ENCODE results near the gene CTU2. TPM values are rescaled to one million over a fixed set of nuclear protein-coding genes. Genes with fewer than 3 reads are reported as not detected.

CTU2 gene
- total and polyA plus RNA-seq, 8 donors: 1.8 to 53.3 (median 14.8) TPM

DNA sequence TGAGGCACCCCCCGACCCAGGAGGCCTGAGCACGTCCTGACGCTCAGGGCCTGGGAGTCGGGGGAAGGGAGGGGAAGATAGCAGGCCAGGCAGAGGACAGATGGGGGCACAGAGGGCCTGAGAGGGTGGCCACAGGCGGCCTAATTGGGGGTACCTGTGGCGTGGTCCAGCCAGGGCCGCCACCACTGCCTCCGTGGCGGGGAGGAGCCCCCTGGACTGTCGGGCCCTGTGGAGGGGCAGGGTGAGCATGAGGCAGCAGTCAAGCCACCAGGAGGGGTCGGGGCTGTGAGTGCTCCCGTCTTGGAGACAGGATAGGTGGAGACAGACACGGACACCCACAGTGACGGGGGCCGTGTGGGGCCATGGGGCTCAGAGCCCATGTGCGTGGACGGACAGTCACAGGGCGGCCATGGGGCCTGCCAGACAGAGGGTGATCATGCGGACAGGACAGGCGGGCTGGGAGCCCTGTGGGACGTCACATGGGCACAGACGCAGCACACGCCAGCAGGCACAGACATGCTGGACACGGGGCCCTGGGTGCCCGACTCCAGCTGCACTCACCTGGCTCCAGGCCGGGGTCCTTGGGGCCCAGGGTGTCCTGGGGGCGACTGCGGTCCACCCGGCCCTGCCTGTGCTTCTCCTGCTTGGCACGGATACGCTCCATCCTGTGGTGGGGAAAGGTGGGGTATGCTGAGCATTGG, 18.7 kb downstream of the CTU2 start:
- H3K4me1 ChIP-seq: no peaks in the 10 kb centered on the region
- H3K9me3 ChIP-seq: no peaks in the 10 kb centered on the region
- H3K4me3 ChIP-seq: no peak overlapping the region
- H3K27ac ChIP-seq: no peak overlapping the region
- 88 to 90% (median 90%) methylated on average over 27 to 31 of the region's 31 CpGs for WGBS, 5 donors
- DNase-seq: no peak
- intact Hi-C loops (cut with DNase I; ENCODE audit: low total_unique reads): no loop called here
- H3K27me3 ChIP-seq: no peaks in the 10 kb centered on the region
- H3K36me3 ChIP-seq: peaks cover 74 to 85% (median 85%) of the 10 kb centered on the region in 4 donors
- no peak for TF ChIP-seq EP300 (IDR thresholded peaks at IDR 0.05)
- TF ChIP-seq POLR2A (IDR thresholded peaks at IDR 0.05): no peak
- TF ChIP-seq POLR2AphosphoS5 (IDR thresholded peaks at IDR 0.05): no peak
- TF ChIP-seq, protein P1, sequence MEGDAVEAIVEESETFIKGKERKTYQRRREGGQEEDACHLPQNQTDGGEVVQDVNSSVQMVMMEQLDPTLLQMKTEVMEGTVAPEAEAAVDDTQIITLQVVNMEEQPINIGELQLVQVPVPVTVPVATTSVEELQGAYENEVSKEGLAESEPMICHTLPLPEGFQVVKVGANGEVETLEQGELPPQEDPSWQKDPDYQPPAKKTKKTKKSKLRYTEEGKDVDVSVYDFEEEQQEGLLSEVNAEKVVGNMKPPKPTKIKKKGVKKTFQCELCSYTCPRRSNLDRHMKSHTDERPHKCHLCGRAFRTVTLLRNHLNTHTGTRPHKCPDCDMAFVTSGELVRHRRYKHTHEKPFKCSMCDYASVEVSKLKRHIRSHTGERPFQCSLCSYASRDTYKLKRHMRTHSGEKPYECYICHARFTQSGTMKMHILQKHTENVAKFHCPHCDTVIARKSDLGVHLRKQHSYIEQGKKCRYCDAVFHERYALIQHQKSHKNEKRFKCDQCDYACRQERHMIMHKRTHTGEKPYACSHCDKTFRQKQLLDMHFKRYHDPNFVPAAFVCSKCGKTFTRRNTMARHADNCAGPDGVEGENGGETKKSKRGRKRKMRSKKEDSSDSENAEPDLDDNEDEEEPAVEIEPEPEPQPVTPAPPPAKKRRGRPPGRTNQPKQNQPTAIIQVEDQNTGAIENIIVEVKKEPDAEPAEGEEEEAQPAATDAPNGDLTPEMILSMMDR (IDR thresholded peaks at IDR 0.05): no peak

DNA sequence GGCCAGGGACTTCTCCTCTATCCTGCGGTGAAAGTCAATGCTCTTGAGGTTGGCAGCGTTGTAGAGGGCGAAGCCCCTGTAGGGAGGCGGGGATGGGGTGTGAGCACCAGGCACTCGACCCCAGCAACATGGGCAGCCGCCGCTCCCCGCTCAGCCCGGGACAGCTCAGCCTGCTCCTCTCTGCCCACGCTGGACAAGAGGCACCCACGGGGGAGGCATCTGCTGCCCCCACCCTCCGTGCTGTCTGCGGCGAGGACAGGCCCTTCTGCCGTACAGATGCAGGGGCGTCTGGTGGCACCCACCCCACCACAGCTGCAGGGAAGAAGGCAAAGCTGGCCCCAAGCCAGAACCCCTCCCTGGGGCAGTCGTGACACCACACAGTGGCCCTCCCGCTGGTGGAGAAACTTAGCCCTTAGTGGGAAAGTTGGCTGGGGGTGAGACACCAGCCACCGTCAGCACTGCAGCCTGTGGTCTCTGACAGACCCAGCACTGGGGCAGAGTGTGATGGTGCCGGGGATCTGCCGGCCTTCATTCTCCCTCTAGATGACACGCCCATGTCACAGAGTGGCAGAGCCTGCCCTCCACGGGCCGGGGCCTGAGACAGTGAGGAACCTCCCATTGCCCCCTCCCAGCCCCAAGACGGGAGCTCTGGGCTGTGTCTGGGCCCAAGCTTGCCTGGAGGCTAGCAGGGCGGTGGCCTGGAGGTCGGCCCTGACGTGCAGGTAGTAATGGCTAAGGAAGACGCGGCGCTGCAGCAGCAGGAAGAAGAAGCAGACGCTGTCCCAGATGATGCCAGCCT, 19.5 kb downstream of the CTU2 start:
- H3K36me3 ChIP-seq: peaks cover 70 to 85% (median 85%) of the 10 kb centered on the region in 4 donors
- 81 to 91% (median 87%) methylated on average over 13 to 32 of the region's 32 CpGs for WGBS, 5 donors
- no peak overlapping the region for H3K4me3 ChIP-seq
- no peak for TF ChIP-seq EP300 (IDR thresholded peaks at IDR 0.05)
- TF ChIP-seq, protein P1 (IDR thresholded peaks at IDR 0.05): no peak
- TF ChIP-seq POLR2A (IDR thresholded peaks at IDR 0.05): no peak
- no peak for TF ChIP-seq POLR2AphosphoS5 (IDR thresholded peaks at IDR 0.05)
- no peaks in the 10 kb centered on the region for H3K9me3 ChIP-seq
- no peak for DNase-seq
- intact Hi-C loops (cut with DNase I; ENCODE audit: low total_unique reads): no loop called here
- H3K4me1 ChIP-seq: no peaks in the 10 kb centered on the region
- H3K27me3 ChIP-seq: no peaks in the 10 kb centered on the region
- no peak overlapping the region for H3K27ac ChIP-seq

DNA sequence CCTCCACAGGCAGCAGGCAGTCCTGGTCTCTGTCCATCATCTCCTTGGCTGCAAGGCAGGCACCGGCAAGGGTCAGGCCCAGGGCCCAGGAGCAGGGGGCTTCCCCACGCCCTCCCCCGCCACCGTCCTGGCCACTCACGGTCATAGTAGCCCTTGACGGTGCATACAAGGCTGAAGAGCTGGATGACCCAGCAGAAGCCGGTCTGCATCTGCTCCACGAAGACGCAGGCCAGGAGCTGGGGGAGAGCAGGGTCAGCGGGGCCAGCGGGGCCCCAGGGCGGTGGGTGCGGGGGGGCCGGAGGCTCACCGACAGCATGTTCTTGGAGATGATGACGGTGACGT, 20.1 kb downstream of the CTU2 start:
- no peaks in the 10 kb centered on the region for H3K9me3 ChIP-seq
- H3K27me3 ChIP-seq: no peaks in the 10 kb centered on the region
- intact Hi-C loops (cut with DNase I; ENCODE audit: low total_unique reads): no loop called here
- H3K36me3 ChIP-seq: peaks cover 70 to 85% (median 85%) of the 10 kb centered on the region in 4 donors
- no peak overlapping the region for H3K4me3 ChIP-seq
- WGBS, 5 donors: 87 to 94% (median 92%) methylated on average over 6 to 17 of the region's 17 CpGs
- no peak for DNase-seq
- TF ChIP-seq POLR2A (IDR thresholded peaks at IDR 0.05) (no peak), POLR2AphosphoS5 (IDR thresholded peaks at IDR 0.05) (no peak), EP300 (IDR thresholded peaks at IDR 0.05) (no peak)
- TF ChIP-seq, protein P1 (IDR thresholded peaks at IDR 0.05): no peak
- H3K4me1 ChIP-seq: no peaks in the 10 kb centered on the region
- H3K27ac ChIP-seq: no peak overlapping the region

DNA sequence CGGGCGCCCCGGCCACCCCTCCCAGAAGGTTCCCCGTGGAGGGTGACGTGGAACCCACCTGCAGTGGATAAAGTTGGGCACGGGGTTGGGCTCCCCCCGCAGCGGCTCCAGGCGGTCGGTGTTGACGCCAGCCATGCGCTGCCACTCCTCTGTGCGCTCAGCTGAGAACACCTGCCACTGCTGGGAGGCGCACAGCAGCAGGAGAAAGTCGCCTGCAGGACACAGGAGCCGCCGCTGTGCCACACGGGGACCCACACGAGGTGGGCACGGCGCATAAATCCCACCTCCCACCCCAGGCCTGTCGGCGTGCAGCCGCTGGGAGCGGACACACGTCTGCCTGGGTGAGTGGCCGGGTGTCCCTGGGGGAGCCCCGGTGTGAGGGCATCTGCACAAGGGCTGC, 20.7 kb downstream of the CTU2 start:
- H3K9me3 ChIP-seq: no peaks in the 10 kb centered on the region
- H3K4me1 ChIP-seq: no peaks in the 10 kb centered on the region
- H3K27ac ChIP-seq: no peak overlapping the region
- DNase-seq: no peak
- no peaks in the 10 kb centered on the region for H3K27me3 ChIP-seq
- 95 to 97% (median 95%) methylated on average over 18 to 28 of the region's 28 CpGs for WGBS, 5 donors
- TF ChIP-seq POLR2A (IDR thresholded peaks at IDR 0.05) (no peak), EP300 (IDR thresholded peaks at IDR 0.05) (no peak), POLR2AphosphoS5 (IDR thresholded peaks at IDR 0.05) (no peak)
- TF ChIP-seq, protein P1 (IDR thresholded peaks at IDR 0.05): no peak
- intact Hi-C loops (cut with DNase I; ENCODE audit: low total_unique reads): no loop called here
- H3K36me3 ChIP-seq: peaks cover 66 to 85% (median 85%) of the 10 kb centered on the region in 4 donors
- no peak overlapping the region for H3K4me3 ChIP-seq

All from stomach (tissue), 9 donors.